Smooth muscle cell of the pulmonary artery (primary cell): ENCODE measurements around the gene GCC1. TPM values are rescaled to one million over a fixed set of nuclear protein-coding genes. Genes with fewer than 3 reads are reported as not detected.

Source experiments
- total RNA-seq: library from RNA; depleted of rRNA; stranded (reverse); fragments of >200 nt; gene quantifications from 2 replicates; pipeline ENCODE4 v1.2.3, GENCODE V29; 2014

The GCC1 gene, protein sequence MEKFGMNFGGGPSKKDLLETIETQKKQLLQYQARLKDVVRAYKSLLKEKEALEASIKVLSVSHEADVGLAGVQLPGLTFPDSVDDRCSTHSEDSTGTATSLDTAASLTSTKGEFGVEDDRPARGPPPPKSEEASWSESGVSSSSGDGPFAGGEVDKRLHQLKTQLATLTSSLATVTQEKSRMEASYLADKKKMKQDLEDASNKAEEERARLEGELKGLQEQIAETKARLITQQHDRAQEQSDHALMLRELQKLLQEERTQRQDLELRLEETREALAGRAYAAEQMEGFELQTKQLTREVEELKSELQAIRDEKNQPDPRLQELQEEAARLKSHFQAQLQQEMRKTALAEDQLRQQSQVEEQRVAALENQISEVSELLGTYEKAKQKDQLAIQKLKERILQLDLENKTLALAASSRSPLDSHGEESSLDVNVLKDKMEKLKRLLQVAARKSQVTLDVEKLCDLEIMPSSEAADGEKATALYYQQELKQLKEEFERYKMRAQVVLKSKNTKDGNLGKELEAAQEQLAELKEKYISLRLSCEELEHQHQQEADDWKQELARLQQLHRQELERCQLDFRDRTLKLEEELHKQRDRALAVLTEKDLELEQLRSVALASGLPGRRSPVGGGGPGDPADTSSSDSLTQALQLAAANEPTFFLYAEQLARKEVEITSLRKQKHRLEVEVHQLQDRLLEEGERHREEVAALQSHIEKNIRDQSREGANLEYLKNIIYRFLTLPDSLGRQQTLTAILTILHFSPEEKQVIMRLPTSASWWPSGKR
- 21.7 and 22.9 TPM in 2 replicates for total RNA-seq

GRCh38 chr7:127585044-127585953 is at the start of gene GCC1:
Gene GCC1 (minus strand): TSS chr7:127585596. CDS start chr7:127585182, 414 bp downstream.

DNA sequence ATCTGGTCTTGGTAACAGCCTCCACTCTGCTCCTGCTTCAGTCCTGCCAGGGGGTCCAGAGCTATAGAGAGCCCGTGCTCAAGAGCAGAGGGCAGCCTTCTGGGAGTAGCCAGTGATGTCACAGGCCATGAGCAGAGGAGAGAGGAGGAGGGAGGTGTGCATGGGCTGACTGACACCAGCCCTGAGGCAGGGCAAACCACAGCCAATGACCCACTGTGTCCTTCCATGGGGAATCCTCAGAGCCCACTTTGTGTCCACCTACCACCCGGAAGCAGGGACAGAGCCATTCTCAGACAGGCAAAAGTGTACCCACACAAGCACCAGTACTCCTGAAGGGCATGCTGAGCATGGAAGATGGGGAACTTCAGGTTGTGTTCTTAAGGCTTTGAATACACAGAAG is 32.6 kb upstream of the GCC1 start, which contains the start of gene PAX4:
Gene PAX4 (minus strand): TSS at position 101 of the 400 bp plus-strand sequence. CDS start 2,214 bp downstream, outside the sequence.

GRCh38 chr7:127588019-127588696 is 2.8 kb upstream of the GCC1 start, which contains the start of gene ARF5:
Gene ARF5 (plus strand): TSS chr7:127588411. CDS start chr7:127588499, 88 bp downstream.

Other genes starting within 250 kb of the GCC1 start
- 11.3 and 11.8 TPM in 2 replicates for gene ZNF800, start 192.9 kb downstream of the GCC1 start, total RNA-seq
- 75.5 and 94.2 TPM in 2 replicates for gene ARF5, start 2.8 kb upstream of the GCC1 start, total RNA-seq
- 0.36 and 0.52 TPM in 2 replicates for gene FSCN3, start 8.1 kb upstream of the GCC1 start, total RNA-seq
- not detected in 2 replicates for gene PAX4, start 32.5 kb upstream of the GCC1 start, total RNA-seq
- 203 and 212 TPM in 2 replicates for gene SND1, start 66.6 kb upstream of the GCC1 start, total RNA-seq